GM19463 (cell line): ENCODE data around the gene UNC13C.
"Not testable (repeated sequence)": the region's sequence is repeated elsewhere in the genome, so short reads cannot be mapped to it uniquely, and the experiment has no call there.

Experiments used
- ATAC-seq: cut with Tn5 transposase; IDR thresholded peaks from one replicate; pipeline ENCODE4 v1.9.1; 2021; ENCODE audit warnings: mild to moderate bottlenecking, moderate library complexity; ENCODE audit not compliant: unreplicated experiment

Gene UNC13C

GRCh38 chr15:53978253-53978906 is at the start of gene UNC13C:
Gene UNC13C (plus strand): TSS chr15:53978441. CDS start chr15:54012904, 34,463 bp downstream.
- ATAC-seq, result no peak

GRCh38 chr15:53936137-53936536 is 42.1 kb upstream of the UNC13C start:
- ATAC-seq, result no peak

- not testable (repeated sequence) for ATAC-seq
Measured at GRCh38 chr15:53937632-53938031, 40.6 kb upstream of the UNC13C start.

- no peak for ATAC-seq
Measured at GRCh38 chr15:53950572-53950971, 27.7 kb upstream of the UNC13C start.

- no peak for ATAC-seq
Measured at GRCh38 chr15:53955396-53955795, 22.8 kb upstream of the UNC13C start.

- ATAC-seq, result no peak
Measured at GRCh38 chr15:53962646-53963561, 15.3 kb upstream of the UNC13C start.

- ATAC-seq, result no peak
Measured at GRCh38 chr15:53963801-53964200, 14.4 kb upstream of the UNC13C start.

- no peak for ATAC-seq
Measured at GRCh38 chr15:53974121-53974520, 4.1 kb upstream of the UNC13C start.

GRCh38 chr15:53974813-53975212 is 3.4 kb upstream of the UNC13C start:
- no peak for ATAC-seq

- ATAC-seq, result no peak
Measured at GRCh38 chr15:53976844-53977392, 1.3 kb upstream of the UNC13C start.

GRCh38 chr15:53979051-53979788 is 979 bp downstream of the UNC13C start:
- no peak for ATAC-seq

- no peak for ATAC-seq
Measured at GRCh38 chr15:53980021-53980420, 1.8 kb downstream of the UNC13C start.

- ATAC-seq, result no peak
Measured at GRCh38 chr15:53982071-53982680, 3.9 kb downstream of the UNC13C start.

- ATAC-seq, result no peak
Measured at GRCh38 chr15:53982876-53983275, 4.6 kb downstream of the UNC13C start.

- no peak for ATAC-seq
Measured at GRCh38 chr15:53984221-53984620, 6.0 kb downstream of the UNC13C start.

- no peak for ATAC-seq
Measured at GRCh38 chr15:53985562-53985961, 7.3 kb downstream of the UNC13C start.

- no peak for ATAC-seq
Measured at GRCh38 chr15:53987480-53987879, 9.2 kb downstream of the UNC13C start.

- ATAC-seq, result no peak
Measured at GRCh38 chr15:54007256-54007655, 29.0 kb downstream of the UNC13C start.

GRCh38 chr15:54011656-54012055 is 33.4 kb downstream of the UNC13C start:
- no peak for ATAC-seq

GRCh38 chr15:54014067-54014655 is 35.9 kb downstream of the UNC13C start:
- no peak for ATAC-seq
